ENCODE measurements around the gene TTC21B.

The TTC21B gene

DNA sequence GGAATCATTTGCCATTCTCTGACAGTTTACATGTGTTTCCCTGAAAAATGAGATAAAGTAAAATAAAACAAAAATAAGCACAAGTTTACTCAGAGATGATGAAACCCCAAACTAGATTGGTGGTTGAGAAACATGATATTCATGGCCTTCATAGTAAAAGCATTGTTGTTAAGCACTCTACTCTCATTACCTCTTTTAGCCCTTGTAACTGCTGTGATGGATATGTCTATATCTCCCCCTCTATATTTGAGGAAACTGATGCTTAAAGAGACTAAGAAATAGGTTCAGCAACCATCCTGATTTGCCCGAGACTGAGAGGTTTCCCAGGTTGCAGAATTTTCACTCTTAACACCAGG is 125.7 kb downstream of the TTC21B start:
- DNase-seq: no peak

DNA sequence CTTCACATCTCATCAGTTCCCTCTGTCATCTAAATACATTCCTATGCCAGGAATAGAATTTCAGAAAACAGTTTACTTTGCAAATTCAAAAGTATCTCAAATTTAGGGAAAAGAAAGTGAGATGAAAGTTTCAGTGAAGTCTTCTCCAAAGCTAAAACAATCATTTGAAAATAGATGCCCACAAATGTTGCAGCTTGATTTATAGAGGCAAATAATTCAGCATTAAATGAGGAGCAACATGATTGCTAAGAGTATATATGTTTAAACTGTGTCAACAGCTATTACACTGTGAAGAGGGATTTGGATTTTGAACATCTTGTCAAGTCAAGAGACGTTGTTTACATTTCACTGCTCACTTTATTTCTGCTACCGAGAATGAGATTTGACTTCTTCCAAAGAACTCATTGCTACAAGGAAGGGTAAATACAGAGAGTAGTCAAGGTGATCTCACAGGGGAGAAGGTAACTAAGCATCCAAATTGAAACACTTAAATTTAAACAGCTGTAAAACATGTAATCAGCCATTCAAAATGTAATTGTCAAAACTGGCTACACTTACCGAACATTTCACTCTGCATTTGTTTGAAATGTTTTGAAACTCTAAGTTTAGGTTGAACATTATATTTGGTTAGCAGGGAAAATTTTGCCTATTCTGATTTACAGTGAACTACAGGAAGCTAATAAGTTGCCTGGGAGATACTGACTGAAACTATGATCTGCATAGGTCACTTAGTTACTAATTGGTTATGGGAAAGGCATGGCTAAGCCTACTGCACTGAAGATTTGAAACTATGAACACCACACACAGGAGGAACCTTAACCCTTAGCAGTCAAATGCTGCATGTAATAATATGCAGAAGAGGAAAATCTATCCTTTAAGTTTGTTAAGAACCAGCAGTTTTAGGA is 126.3 kb downstream of the TTC21B start:
- DNase-seq: no peak

DNA sequence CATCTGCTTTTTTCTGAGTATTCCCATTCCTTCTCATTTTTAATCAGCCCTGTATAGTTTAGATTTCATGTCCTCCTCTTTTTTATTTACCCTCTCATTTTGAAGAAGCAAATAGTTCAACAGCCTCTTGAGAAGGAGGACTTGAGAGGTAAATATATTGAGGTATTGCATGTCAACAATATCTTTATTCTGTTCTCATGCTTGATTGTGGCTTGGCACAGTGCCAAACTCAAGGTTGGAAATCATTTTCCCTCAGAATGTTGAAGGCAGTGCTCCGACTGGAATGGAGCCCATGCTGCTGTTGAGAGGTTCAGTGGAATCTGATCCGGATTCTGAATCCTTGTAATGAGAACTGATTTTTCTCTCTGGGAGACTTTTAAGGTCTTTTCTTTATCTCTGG is 128.5 kb downstream of the TTC21B start:
- no peak for DNase-seq

All from inflammatory macrophage treated with lipopolysaccharide for 1 hour (primary cell).